ENCODE measurements around the gene MIA.
"Not testable (repeated sequence)": the region's sequence is repeated elsewhere in the genome, so short reads cannot be mapped to it uniquely, and the experiment has no call there.

- not testable (repeated sequence) for TF ChIP-seq CTCF, POLR2A (IDR thresholded peaks at IDR 0.05)
Measured at GRCh38 chr19:40810649-40811408, 35.5 kb downstream of the MIA start.
